GM06990 (cell line): ENCODE measurements around the gene CTAGE1.

Experiments used
- DNase-seq: peaks from one replicate; pipeline ENCODE4 v3.0.0-alpha.2; 2011; ENCODE audit not compliant: insufficient read length; ENCODE audit errors: extremely low read depth
- H3K27me3 ChIP-seq: replicated peaks from 2 replicates; pipeline ENCODE4 v1.6.0; 2011; ENCODE audit warnings: low read length; ENCODE audit not compliant: control insufficient read depth, insufficient read depth
- H3K36me3 ChIP-seq: 2 replicates; pipeline ENCODE4 v1.5.1; 2011; ENCODE audit warnings: low read length; ENCODE audit not compliant: control insufficient read depth, insufficient read depth
- H3K4me3 ChIP-seq: replicated peaks from 2 replicates; pipeline ENCODE4 v1.5.1; 2011; ENCODE audit warnings: low read depth, mild to moderate bottlenecking, control low read depth, low read length
- TF ChIP-seq, protein P1 (sequence below): IDR thresholded peaks from 2 replicates; pipeline ENCODE4 v1.5.1; 2011; ENCODE audit warnings: low read length, control low read depth, mild to moderate bottlenecking, inconsistent platforms; ENCODE audit not compliant: insufficient read depth, poor library complexity, severe bottlenecking

CTAGE1 gene

DNA sequence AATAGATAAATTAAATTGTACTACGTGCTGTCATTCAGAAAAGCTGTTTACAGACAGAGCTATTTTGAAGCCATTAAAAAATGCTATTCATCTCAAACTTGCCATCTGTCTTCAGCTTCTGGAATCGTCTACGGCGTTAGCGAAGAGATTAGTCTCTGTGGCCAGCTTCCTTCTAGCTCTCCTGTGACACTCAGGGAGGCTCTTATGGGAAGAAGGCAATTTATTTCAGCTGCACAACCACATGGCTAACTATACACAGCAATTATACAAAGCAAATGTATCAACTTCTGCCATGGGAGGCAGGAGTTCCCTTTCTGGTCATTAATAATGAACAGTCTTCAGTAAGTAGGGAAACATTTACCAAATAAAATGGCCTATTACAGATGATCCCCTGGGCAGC, 6.3 kb downstream of the CTAGE1 start:
- H3K27me3 ChIP-seq: no peaks in the 10 kb centered on the region; the same call in 1 of the 2 replicates

DNA sequence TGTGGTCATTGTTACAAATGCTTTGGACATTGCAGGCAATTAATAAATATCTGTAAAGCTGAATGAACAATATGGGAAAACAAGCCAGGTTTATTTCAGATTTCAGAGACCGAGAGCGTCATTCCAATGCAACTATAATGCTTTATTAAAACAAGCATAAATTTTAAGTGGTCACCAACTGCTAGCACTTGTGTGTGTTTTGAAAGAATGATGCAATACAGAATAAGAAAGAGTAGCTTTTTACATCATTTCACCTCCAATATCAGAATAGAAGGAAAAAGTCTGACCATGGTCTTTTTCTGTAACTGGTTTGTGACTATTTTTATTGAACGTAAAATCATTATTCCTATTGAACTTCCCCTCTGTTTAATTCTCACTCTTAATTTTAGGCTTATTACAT, 7.6 kb downstream of the CTAGE1 start:
- no peak for DNase-seq
- Histone ChIP-seq H3K4me3 (no peak overlapping the region), H3K36me3 (no peaks in the 10 kb centered on the region), H3K27me3 (no peaks in the 10 kb centered on the region; the same call in 1 of the 2 replicates)
- TF ChIP-seq, protein P1, sequence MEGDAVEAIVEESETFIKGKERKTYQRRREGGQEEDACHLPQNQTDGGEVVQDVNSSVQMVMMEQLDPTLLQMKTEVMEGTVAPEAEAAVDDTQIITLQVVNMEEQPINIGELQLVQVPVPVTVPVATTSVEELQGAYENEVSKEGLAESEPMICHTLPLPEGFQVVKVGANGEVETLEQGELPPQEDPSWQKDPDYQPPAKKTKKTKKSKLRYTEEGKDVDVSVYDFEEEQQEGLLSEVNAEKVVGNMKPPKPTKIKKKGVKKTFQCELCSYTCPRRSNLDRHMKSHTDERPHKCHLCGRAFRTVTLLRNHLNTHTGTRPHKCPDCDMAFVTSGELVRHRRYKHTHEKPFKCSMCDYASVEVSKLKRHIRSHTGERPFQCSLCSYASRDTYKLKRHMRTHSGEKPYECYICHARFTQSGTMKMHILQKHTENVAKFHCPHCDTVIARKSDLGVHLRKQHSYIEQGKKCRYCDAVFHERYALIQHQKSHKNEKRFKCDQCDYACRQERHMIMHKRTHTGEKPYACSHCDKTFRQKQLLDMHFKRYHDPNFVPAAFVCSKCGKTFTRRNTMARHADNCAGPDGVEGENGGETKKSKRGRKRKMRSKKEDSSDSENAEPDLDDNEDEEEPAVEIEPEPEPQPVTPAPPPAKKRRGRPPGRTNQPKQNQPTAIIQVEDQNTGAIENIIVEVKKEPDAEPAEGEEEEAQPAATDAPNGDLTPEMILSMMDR: no peak

More for the DNA sequence above, 6.3 kb downstream of the CTAGE1 start:
- Histone ChIP-seq H3K36me3 (no peaks in the 10 kb centered on the region), H3K4me3 (no peak overlapping the region)
- no peak for DNase-seq
- TF ChIP-seq, protein P1: no peak

DNA sequence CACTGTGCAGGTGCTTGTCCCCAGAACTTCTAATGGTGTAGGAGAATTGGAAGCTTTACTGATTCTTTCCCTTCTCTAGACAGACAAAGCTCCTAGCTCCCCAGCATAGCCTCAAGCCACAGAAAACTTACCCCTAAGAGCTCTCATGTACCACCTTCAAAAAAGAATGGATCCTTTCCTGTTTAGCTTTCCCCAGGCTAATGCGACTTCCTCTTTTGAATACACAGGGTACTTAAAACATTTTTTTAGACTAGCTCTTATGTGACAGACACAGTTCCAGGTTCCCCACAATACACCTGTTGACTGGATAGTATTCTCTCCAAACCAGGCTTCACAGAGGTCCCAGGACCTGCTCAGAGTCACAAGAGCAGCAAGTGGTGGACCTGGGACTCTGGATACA, 8.3 kb downstream of the CTAGE1 start:
- no peak for DNase-seq
- Histone ChIP-seq H3K36me3 (no peaks in the 10 kb centered on the region), H3K4me3 (no peak overlapping the region), H3K27me3 (no peaks in the 10 kb centered on the region; the same call in 1 of the 2 replicates)
- TF ChIP-seq, protein P1: no peak

DNA sequence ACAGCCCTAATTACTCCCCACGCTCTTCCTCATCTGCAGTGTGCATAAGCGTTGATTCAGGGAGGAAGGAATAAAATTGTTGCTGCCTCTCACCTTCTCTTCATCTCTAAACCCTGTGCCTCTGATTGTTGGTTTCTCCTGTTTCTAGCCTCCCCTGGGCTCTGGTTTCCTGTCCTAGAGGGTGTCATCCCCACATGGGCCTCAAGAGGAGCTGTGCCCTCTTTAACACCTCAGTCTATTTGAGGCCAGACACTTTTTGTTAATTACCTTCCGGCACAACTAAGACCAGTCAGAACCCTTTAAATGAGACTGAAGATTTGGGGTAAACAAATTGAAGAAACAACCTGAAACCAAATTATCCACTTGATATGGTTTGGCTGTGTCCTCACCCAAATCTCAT, 9.7 kb downstream of the CTAGE1 start:
- DNase-seq: no peak
- Histone ChIP-seq H3K27me3 (no peaks in the 10 kb centered on the region; the same call in 1 of the 2 replicates), H3K4me3 (no peak overlapping the region), H3K36me3 (no peaks in the 10 kb centered on the region)
- TF ChIP-seq, protein P1: no peak

DNA sequence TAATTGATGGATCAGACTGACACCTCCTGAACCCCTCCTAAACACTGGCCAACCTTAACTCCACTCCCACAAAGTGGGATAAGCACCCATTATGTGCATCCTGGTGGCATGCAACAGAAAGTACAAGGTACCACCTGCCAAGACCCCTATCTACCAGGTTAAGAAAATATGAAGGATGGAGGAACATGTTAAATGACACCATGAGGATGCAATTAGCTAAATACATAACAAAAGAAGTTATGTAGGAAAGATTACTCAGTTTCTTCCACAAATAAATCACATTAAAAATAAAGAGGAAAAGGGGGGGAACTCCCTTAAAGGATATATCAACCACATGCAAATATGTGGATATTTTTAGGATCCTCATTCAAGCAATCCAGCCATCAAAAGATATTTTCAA, 12.6 kb downstream of the CTAGE1 start:
- Histone ChIP-seq H3K4me3 (no peak overlapping the region), H3K27me3 (no peaks in the 10 kb centered on the region), H3K36me3 (no peaks in the 10 kb centered on the region)
- DNase-seq: no peak
- TF ChIP-seq, protein P1: no peak

DNA sequence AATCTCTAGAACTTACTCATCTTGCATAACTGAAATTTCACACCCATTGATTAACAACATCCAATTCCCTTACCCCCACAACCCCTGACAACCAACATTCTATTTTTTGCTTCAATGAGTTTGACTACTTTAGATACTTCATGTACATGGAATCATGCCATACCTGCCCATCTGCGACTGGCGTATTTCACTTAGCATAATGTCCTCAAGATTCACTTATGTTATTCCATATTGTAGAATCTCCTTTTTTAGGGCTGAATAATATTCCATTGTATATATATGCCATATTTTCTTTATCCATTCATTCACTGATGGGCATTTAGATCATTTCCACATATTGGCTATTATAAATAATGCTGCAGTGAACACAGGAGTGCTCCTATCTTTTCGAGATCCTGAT, 13.8 kb downstream of the CTAGE1 start:
- Histone ChIP-seq H3K4me3 (no peak overlapping the region), H3K27me3 (no peaks in the 10 kb centered on the region), H3K36me3 (no peaks in the 10 kb centered on the region)
- TF ChIP-seq, protein P1: no peak
- DNase-seq: no peak
